ENCODE data around the gene TRIM47.

TRIM47 gene

GRCh38 chr17:75836605-75837004, 41.8 kb downstream of the TRIM47 start:
- no peak overlapping the region for H3K4me3 ChIP-seq (ENCODE audit: low read depth, low read length)
- no peak for TF ChIP-seq CTCF (IDR thresholded peaks at IDR 0.05; ENCODE audit: insufficient read depth, low read depth, low read length, missing control alignments)
- DNase-seq (ENCODE audit: low read depth): no peak

- no peak for DNase-seq (ENCODE audit: low read depth)
- H3K4me3 ChIP-seq (ENCODE audit: low read depth, low read length): no peak overlapping the region
- no peak for TF ChIP-seq CTCF (IDR thresholded peaks at IDR 0.05; ENCODE audit: insufficient read depth, low read depth, low read length, missing control alignments)
These were observed 42.8 kb downstream of the TRIM47 start for GRCh38 chr17:75835654-75835987.

GRCh38 chr17:75834928-75835653, 43.3 kb downstream of the TRIM47 start:
- no peak for DNase-seq (ENCODE audit: low read depth)
- no peak for TF ChIP-seq CTCF (IDR thresholded peaks at IDR 0.05; ENCODE audit: insufficient read depth, low read depth, low read length, missing control alignments)
- no peak overlapping the region for H3K4me3 ChIP-seq (ENCODE audit: low read depth, low read length)

- no peak overlapping the region for H3K4me3 ChIP-seq (ENCODE audit: low read depth, low read length)
- no peak for TF ChIP-seq CTCF (IDR thresholded peaks at IDR 0.05; ENCODE audit: insufficient read depth, low read depth, low read length, missing control alignments)
- no peak for DNase-seq (ENCODE audit: low read depth)
These were observed 44.0 kb downstream of the TRIM47 start for GRCh38 chr17:75834279-75834920.

- no peak overlapping the region for H3K4me3 ChIP-seq (ENCODE audit: low read depth, low read length)
- no peak for DNase-seq (ENCODE audit: low read depth)
- no peak for TF ChIP-seq CTCF (IDR thresholded peaks at IDR 0.05; ENCODE audit: insufficient read depth, low read depth, low read length, missing control alignments)
These were observed 45.6 kb downstream of the TRIM47 start for GRCh38 chr17:75832652-75833400.

GRCh38 chr17:75832164-75832651, 46.2 kb downstream of the TRIM47 start:
- no peak for DNase-seq (ENCODE audit: low read depth)
- TF ChIP-seq CTCF (IDR thresholded peaks at IDR 0.05; ENCODE audit: insufficient read depth, low read depth, low read length, missing control alignments): no peak
- H3K4me3 ChIP-seq (ENCODE audit: low read depth, low read length): no peak overlapping the region
